Esophagus (tissue), 2 donors: ENCODE measurements around the gene HFM1. TPM values are rescaled to one million over a fixed set of nuclear protein-coding genes. Genes with fewer than 3 reads are reported as not detected.
"Not testable (repeated sequence)": the region's sequence is repeated elsewhere in the genome, so short reads cannot be mapped to it uniquely, and the experiment has no call there.

ENCODE experiments used
- H3K27ac ChIP-seq, 2 donors: one replicate each; pipeline ENCODE4 v1.5.1; 2013; ENCODE audit warnings: low read depth in 2 of 2, mild to moderate bottlenecking in 2 of 2, inconsistent platforms in 1 of 2, low read length in 1 of 2, moderate library complexity in 1 of 2
- H3K27me3 ChIP-seq, 2 donors: one replicate each; pipeline ENCODE4 v1.6.1; 2013; ENCODE audit warnings: low read length in 2 of 2, control low read depth in 1 of 2, mild to moderate bottlenecking in 1 of 2; ENCODE audit not compliant: insufficient read depth in 2 of 2, control insufficient read depth in 1 of 2
- H3K36me3 ChIP-seq, 2 donors: one replicate each; pipeline ENCODE4 v1.6.1; 2013; ENCODE audit warnings: low read length in 1 of 2; ENCODE audit not compliant: control insufficient read depth in 2 of 2, insufficient read depth in 2 of 2
- H3K4me1 ChIP-seq, 2 donors: one replicate each; pipeline ENCODE4 v1.6.1; 2013; ENCODE audit warnings: low read length in 1 of 2; ENCODE audit not compliant: control insufficient read depth in 2 of 2, insufficient read depth in 2 of 2
- H3K4me3 ChIP-seq, 2 donors: one replicate each; pipeline ENCODE4 v1.5.1; 2013; ENCODE audit warnings: low read length in 2 of 2, mild to moderate bottlenecking in 2 of 2, low read depth in 1 of 2, moderate library complexity in 1 of 2
- H3K9me3 ChIP-seq, 2 donors: one replicate each; pipeline ENCODE4 v1.6.1; 2013; ENCODE audit warnings: mild to moderate bottlenecking in 2 of 2, low read depth in 1 of 2, low read length in 1 of 2, moderate library complexity in 1 of 2; ENCODE audit not compliant: control insufficient read depth in 2 of 2, insufficient read depth in 1 of 2
- WGBS, 2 donors: extraction: QIAGEN DNeasy Blood & Tissue Kit; methylation state at CpG; one replicate each; pipeline ENCODE4 v1.1.7; 2013; 5-methylcytosine and 5-hydroxymethylcytosine counted together
- polyA plus RNA-seq, 2 donors: library from polyadenylated mRNA; stranded (reverse); fragments of 200-250 nt; gene quantifications; one replicate each; pipeline ENCODE4 v1.2.3, GENCODE V29; 2013
- donor health status: healthy with polysubstance abuse.
- donor health status: Bipolar disorder and iron deficiency.

The HFM1 gene
- polyA plus RNA-seq, 2 donors, result 0.12 to 0.18 TPM

DNA sequence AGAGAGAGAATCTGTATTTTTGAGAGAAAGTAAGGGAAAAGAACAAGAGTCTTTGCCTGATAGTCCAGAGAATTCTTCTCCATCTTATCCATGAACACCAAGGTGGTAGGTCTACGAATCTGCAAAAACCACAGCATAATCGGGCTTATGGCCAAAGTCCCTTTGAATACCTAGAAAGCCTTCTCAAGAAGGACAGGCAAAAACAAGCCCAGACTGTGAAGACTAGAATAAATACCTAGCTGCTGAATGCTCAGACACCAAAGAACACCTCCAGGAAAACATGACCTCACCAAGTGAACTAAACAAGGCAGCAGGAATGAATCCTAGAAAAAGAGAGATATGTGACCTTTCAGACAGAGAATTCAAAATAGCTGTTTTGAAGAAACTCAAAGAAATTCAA, 79.2 kb downstream of the HFM1 start:
- Histone ChIP-seq H3K9me3 (no peaks in the 10 kb centered on the region), H3K4me3 (no peak overlapping the region), H3K27ac (no peak overlapping the region), H3K36me3 (peaks cover 0 to 8% of the 10 kb centered on the region in 2 donors), H3K4me1 (no peaks in the 10 kb centered on the region), H3K27me3 (peaks cover 0 to 3% of the 10 kb centered on the region in 2 donors)
- 56 to 78% methylated on average over 2 of the region's 2 CpGs for WGBS, 2 donors

DNA sequence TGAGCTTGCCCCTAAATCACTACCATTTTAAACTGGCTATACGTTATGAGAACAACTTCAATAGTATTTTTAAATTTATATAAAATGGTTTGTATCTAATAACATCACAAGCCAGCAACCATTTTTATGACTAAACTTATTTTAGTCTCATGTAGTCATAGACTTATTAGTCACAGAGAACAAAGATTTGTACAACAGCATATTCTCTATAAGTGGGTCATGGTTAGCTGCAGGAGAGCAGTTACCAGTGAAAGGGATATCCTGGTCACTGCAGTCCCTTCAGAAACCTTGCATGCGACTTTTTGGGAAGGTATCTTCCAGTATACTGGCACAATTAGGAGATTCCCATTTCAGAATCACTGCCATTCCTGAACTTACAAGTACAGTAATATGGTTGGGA, 90.0 kb downstream of the HFM1 start:
- H3K36me3 ChIP-seq, result no peaks in the 10 kb centered on the region
- H3K27me3 ChIP-seq, result no peaks in the 10 kb centered on the region
- H3K9me3 ChIP-seq, result peaks cover 0 to 2% of the 10 kb centered on the region in 2 donors
- H3K27ac ChIP-seq, result no peak overlapping the region
- 76 to 81% methylated on average over 2 of the region's 2 CpGs for WGBS, 2 donors
- no peak overlapping the region for H3K4me3 ChIP-seq
- no peaks in the 10 kb centered on the region for H3K4me1 ChIP-seq

DNA sequence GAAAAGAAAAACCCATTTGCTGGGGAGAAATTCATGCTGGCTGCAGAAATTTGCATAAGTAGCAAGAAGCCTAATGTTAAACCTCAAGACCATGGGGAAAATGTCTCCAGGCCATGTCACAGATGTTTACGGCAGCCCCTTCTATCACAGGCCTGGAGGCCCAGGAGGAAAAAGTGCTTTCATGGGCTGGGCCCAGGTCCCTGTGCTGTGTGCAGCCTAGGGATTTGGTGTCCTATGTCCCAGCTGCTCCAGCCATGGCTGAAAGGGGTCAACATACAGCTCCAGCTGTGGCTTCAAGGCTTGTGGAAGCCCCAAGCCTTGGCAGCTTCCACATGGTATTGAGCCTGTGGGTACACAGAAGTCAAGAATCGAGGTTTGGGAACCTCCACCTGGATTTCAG, 93.0 kb downstream of the HFM1 start:
- no peak overlapping the region for H3K4me3 ChIP-seq
- H3K27ac ChIP-seq, result no peak overlapping the region
- H3K27me3 ChIP-seq, result no peaks in the 10 kb centered on the region
- no peaks in the 10 kb centered on the region for H3K36me3 ChIP-seq
- H3K9me3 ChIP-seq, result peaks cover 0 to 2% of the 10 kb centered on the region in 2 donors
- no peaks in the 10 kb centered on the region for H3K4me1 ChIP-seq
- WGBS, 2 donors, result 74 to 82% methylated on average over 2 of the region's 2 CpGs

DNA sequence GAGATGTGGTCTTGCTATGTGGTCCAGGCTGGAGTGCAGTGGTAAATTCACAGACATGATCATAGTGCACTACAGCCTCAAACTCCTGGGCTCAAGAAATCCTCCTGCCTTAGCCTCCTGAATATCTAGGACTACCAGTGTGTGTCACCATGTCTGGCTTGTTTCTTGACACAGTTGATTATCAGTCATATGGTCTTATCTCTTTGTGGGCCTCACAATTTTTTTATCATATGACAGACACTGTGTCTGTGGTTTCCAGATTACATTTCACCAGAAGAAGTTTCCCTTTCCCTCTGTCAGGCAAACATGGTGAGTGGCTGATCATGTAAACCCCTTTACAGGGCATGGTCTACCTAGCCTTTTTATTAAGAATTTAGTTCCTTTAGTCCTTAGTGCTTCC, 96.1 kb downstream of the HFM1 start:
- Histone ChIP-seq H3K4me3 (no peak overlapping the region), H3K4me1 (no peaks in the 10 kb centered on the region), H3K27me3 (no peaks in the 10 kb centered on the region), H3K27ac (no peak overlapping the region), H3K9me3 (peaks cover 0 to 2% of the 10 kb centered on the region in 2 donors), H3K36me3 (no peaks in the 10 kb centered on the region)

DNA sequence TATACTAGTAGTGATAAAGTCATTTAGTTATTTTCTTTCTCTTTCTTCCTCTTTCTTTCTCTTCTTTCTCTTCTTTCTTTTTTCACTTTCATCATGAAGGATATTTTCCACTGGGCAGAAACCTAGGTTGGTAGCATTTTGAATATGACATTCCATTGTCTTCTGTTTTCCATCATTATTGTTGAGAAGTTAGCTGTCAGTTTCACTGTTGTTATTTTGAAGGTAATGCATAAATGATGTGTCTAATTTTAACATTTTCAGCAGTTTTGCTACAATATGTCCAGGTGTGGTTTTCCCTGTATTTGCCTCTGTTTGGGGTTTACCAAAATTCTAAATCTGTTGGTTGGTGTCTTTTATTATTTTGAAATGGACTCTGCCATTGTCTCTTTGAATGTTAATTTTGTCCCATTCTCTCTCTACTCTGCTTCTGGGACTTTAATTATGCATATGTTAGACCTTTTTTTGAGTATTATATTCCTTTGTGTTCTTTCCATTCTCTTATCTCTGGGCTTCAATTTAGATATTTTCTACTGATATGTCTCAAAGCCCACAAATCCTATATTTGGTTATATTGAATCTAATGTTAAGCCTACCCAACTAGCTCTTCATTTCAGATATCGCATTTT, 96.7 kb downstream of the HFM1 start:
- no peaks in the 10 kb centered on the region for H3K27me3 ChIP-seq
- no peak overlapping the region for H3K4me3 ChIP-seq
- no peak overlapping the region for H3K27ac ChIP-seq
- no peaks in the 10 kb centered on the region for H3K36me3 ChIP-seq
- H3K4me1 ChIP-seq, result no peaks in the 10 kb centered on the region
- WGBS, 2 donors, result 95 to 98% methylated on average over 1 of the region's 1 CpG
- H3K9me3 ChIP-seq, result peaks cover 0 to 2% of the 10 kb centered on the region in 2 donors

DNA sequence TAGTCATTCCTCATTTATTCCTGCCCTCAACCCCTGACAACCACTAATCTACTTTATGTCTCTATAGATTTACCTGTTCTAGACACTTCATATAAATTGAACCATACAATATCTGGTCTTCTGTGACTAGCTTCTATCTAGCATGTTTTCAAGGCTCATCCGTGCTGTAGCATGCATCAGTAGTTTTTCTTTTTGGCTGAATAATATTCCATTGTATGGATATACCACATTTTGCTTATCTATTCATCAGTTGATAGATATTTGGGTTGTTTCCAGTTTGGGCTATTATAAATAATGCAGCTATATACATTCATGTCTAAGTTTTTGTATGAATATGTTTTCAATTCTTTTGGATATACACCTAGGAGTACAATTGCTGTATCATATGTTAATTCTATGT, 101.5 kb downstream of the HFM1 start:
- H3K4me1 ChIP-seq, result no peaks in the 10 kb centered on the region
- H3K4me3 ChIP-seq, result no peak overlapping the region
- WGBS, 2 donors, result 76 to 86% methylated on average over 1 of the region's 1 CpG
- no peaks in the 10 kb centered on the region for H3K36me3 ChIP-seq
- H3K9me3 ChIP-seq, result no peaks in the 10 kb centered on the region
- H3K27me3 ChIP-seq, result no peaks in the 10 kb centered on the region
- H3K27ac ChIP-seq, result no peak overlapping the region

DNA sequence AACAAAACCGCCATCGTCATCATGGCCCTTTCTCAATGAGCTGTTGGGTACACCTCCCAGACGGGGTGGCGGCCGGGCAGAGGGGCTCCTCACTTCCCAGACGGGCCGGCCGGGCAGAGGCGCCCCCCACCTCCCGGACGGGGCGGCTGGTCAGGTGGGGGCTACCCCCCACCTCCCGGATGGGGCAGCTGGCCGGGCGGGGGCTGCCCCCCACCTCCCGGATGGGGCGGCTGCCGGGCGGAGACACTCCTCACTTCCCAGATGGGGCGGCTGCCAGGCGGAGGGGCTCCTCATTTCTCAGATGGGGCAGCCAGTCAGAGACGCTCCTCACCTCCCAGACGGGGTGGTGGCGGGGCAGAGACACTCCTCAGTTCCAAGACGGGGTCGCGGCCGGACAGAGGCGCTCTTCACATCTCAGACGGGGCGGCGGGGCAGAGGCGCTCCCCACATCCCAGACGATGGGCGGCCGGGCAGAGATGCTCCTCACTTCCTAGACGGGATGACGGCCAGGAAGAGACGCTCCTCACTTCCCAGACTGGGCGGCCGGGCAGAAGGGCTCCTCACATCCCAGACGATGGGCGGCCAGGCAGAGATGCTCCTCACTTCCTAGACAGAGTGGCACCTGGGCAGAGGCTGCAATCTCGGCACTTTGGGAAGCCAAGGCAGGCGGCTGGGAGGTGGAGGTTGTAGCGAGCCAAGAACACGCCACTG, 115.6 kb downstream of the HFM1 start:
- H3K27ac ChIP-seq, H3K36me3 ChIP-seq, H3K4me3 ChIP-seq, H3K4me1 ChIP-seq, H3K27me3 ChIP-seq, H3K9me3 ChIP-seq: not testable (repeated sequence)
- WGBS, 2 donors, result 92 to 95% methylated on average over 33 to 41 of the region's 47 CpGs

DNA sequence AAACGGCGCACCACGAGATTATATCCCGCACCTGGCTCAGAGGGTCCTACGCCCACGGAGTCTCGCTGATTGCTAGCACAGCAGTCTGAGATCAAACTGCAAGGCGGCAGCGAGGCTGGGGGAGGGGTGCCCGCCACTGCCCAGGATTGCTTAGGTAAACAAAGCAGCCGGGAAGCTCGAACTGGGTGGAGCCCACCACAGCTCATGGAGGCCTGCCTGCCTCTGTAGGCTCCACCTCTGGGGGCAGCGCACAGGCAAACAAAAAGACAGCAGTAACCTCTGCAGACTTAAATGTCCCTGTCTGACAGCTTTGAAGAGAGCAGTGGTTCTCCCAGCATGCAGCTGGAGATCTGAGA, 117.7 kb downstream of the HFM1 start:
- WGBS, 2 donors, result 46 to 64% methylated on average over 3 to 6 of the region's 13 CpGs
- H3K9me3 ChIP-seq, H3K27ac ChIP-seq, H3K4me3 ChIP-seq, H3K36me3 ChIP-seq, H3K27me3 ChIP-seq, H3K4me1 ChIP-seq: not testable (repeated sequence)

DNA sequence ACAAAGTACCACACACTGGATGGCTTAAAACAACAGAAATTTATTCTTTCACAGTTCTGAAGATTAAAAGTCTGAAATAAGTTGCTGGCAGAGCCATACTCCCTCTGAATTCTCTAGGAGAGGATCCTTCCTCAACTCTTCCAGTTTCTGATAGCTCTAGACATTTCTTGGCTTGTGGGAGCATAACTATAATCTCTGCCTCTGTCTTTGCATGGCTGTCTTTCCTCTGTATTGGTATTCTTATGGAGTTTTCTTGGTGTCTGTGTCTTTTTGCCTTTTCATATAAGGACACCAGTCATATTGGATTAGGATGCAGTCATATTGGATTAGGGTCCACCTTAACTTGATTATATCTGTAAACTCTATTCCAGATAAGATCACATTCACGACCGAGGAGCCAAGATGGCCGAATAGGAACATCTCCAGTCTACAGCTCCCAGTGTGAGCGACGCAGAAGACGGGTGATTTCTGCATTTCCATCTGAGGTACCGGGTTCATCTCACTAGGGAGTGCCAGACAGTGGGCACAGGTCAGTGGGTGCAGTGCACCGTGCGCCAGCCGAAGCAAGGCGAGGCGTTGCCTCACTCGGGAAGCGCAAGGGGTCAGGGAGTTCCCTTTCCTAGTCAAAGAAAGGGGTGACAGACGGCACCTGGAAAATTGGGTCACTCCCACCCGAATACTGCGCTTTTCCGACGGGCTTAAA, 118.2 kb downstream of the HFM1 start:
- H3K36me3 ChIP-seq, H3K27me3 ChIP-seq, H3K9me3 ChIP-seq, H3K4me3 ChIP-seq, H3K4me1 ChIP-seq, H3K27ac ChIP-seq: not testable (repeated sequence)
- WGBS, 2 donors, result 95 to 96% methylated on average over 14 to 15 of the region's 19 CpGs

DNA sequence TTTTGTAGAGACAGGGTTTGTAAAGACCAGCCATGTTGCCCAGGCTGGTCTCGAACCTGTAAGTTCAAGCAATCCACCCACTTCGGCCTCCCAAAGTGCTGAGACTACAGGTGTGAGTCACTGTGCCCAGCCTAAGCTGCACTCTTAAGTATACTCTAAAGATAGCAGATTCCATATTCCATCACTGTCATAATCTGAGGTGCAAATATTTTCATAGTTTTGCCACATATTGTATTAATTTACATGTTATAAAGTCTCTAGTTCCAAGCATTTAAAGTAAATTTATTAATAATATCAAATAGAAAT, 121.3 kb downstream of the HFM1 start:
- 90 to 92% methylated on average over 2 of the region's 2 CpGs for WGBS, 2 donors
- H3K36me3 ChIP-seq, result no peaks in the 10 kb centered on the region

More for the DNA sequence above, 121.3 kb downstream of the HFM1 start:
- no peaks in the 10 kb centered on the region for H3K4me1 ChIP-seq
- H3K27ac ChIP-seq, result no peak overlapping the region
- H3K9me3 ChIP-seq, result no peaks in the 10 kb centered on the region
- no peak overlapping the region for H3K4me3 ChIP-seq
- H3K27me3 ChIP-seq, result no peaks in the 10 kb centered on the region
